Calu3 (cell line): Measurements from ENCODE around the gene ZFP42. TPM values are rescaled to one million over a fixed set of nuclear protein-coding genes. Genes with fewer than 3 reads are reported as not detected.
A peak's percentile ranks its signal among the peaks of the same experiment; 100 is the strongest.
"Not testable (repeated sequence)": the region's sequence is repeated elsewhere in the genome, so short reads cannot be mapped to it uniquely, and the experiment has no call there.

Experiments
- BruUV-seq: library from RNA; stranded (reverse); fragments of 400-500 nt; replicated peaks from 2 replicates; lab custom pipeline; 2021; lab: Mats Ljungman, UMichigan
- CTCF ChIA-PET: fragments of 300-600 bp; sonication (Branson Sonifier 250); formaldehyde crosslinking; loops from one replicate; lab custom pipeline; 2022; ENCODE audit warnings: antibody characterized with exemption; lab: Charles Lee
- DNase-seq: peaks from one replicate; pipeline ENCODE4 v3.0.0; 2022
- H3K27ac Mint-ChIP-seq: one replicate; pipeline ENCODE4 v1.8.0; 2022; ENCODE audit warnings: mixed read lengths; ENCODE audit not compliant: unreplicated experiment
- H3K27me3 Mint-ChIP-seq: one replicate; pipeline ENCODE4 v1.8.0; 2022; ENCODE audit warnings: mixed read lengths; ENCODE audit not compliant: unreplicated experiment
- H3K36me3 Mint-ChIP-seq: one replicate; pipeline ENCODE4 v1.8.0; 2022; ENCODE audit warnings: mild to moderate bottlenecking, moderate library complexity, mixed read lengths; ENCODE audit not compliant: insufficient read depth, unreplicated experiment
- H3K4me1 Mint-ChIP-seq: one replicate; pipeline ENCODE4 v1.8.0; 2022; ENCODE audit warnings: mild to moderate bottlenecking, low read depth, mixed read lengths; ENCODE audit not compliant: unreplicated experiment
- H3K4me3 Mint-ChIP-seq: one replicate; pipeline ENCODE4 v1.8.0; 2022; ENCODE audit warnings: mild to moderate bottlenecking, low read depth, moderate library complexity, mixed read lengths; ENCODE audit not compliant: unreplicated experiment
- H3K9me3 Mint-ChIP-seq: one replicate; pipeline ENCODE4 v1.8.0; 2022; ENCODE audit warnings: low read depth, mixed read lengths; ENCODE audit not compliant: unreplicated experiment
- CTCF ChIP-seq: fragments of 200-600 bp; IDR thresholded peaks from one replicate; pipeline ENCODE4 v1.8.0; 2022; ENCODE audit warnings: antibody characterized with exemption; ENCODE audit not compliant: unreplicated experiment
- intact Hi-C: fragments of 100-400 bp; cut with micrococcal nuclease; formaldehyde crosslinking; loops from one replicate; pipeline ENCODE4 v1.10.0; 2022; ENCODE audit not compliant: unreplicated experiment
- total RNA-seq: library from RNA; stranded (reverse); gene quantifications from 2 replicates; pipeline ENCODE4 v1.2.3, GENCODE V29; 2022

Gene ZFP42
- total RNA-seq, 1 experiment from 2014 or later: not detected

- CTCF ChIA-PET: no interaction called here
Measured at GRCh38 chr4:188037003-188037713, 41.6 kb downstream of the ZFP42 start.

GRCh38 chr4:188041721-188042120, 46.1 kb downstream of the ZFP42 start:
- intact Hi-C loops: no loop called here
- TF ChIP-seq CTCF: no peak
- Mint-ChIP-seq H3K27me3 (no peaks in the 10 kb centered on the region), H3K4me3 (peak overlapping the region; percentile 49), H3K36me3 (peaks cover 6% of the 10 kb centered on the region), H3K9me3 (no peaks in the 10 kb centered on the region), H3K27ac (no peak overlapping the region), H3K4me1 (no peaks in the 10 kb centered on the region)
- DNase-seq: no peak
- CTCF ChIA-PET: no interaction called here
- BruUV-seq: no TSS peak

More at GRCh38 chr4:188037003-188037713, 41.6 kb downstream of the ZFP42 start:
- TF ChIP-seq CTCF: no peak
- no peaks in the 10 kb centered on the region for H3K9me3 Mint-ChIP-seq
- BruUV-seq: no TSS peak
- peaks cover 6% of the 10 kb centered on the region for H3K36me3 Mint-ChIP-seq
- intact Hi-C loops: no loop called here
- H3K4me1 Mint-ChIP-seq: no peaks in the 10 kb centered on the region
- H3K27ac Mint-ChIP-seq: no peak overlapping the region
- H3K27me3 Mint-ChIP-seq: no peaks in the 10 kb centered on the region
- H3K4me3 Mint-ChIP-seq: no peak overlapping the region
- DNase-seq: no peak

GRCh38 chr4:188042191-188042590, 46.6 kb downstream of the ZFP42 start:
- DNase-seq: no peak
- Mint-ChIP-seq H3K27me3 (no peaks in the 10 kb centered on the region), H3K36me3 (peaks cover 6% of the 10 kb centered on the region), H3K27ac (no peak overlapping the region), H3K9me3 (no peaks in the 10 kb centered on the region), H3K4me1 (no peaks in the 10 kb centered on the region), H3K4me3 (peak overlapping the region; percentile 49)
- no TSS peak for BruUV-seq
- intact Hi-C loops: no loop called here
- no peak for TF ChIP-seq CTCF
- CTCF ChIA-PET: interaction anchor here (0.6 kb wide), 1 partner anchor 944 kb away, joined by 4 read pairs; no protein-coding TSS in a partner anchor

GRCh38 chr4:188043154-188043553, 47.6 kb downstream of the ZFP42 start:
- intact Hi-C loops: no loop called here

GRCh38 chr4:188045461-188045860, 49.9 kb downstream of the ZFP42 start:
- CTCF ChIA-PET, H3K36me3 Mint-ChIP-seq, H3K4me3 Mint-ChIP-seq, H3K9me3 Mint-ChIP-seq, H3K4me1 Mint-ChIP-seq, H3K27me3 Mint-ChIP-seq, BruUV-seq, intact Hi-C loops, DNase-seq, H3K27ac Mint-ChIP-seq: not testable (repeated sequence)

More at GRCh38 chr4:188043154-188043553, 47.6 kb downstream of the ZFP42 start:
- DNase-seq: no peak
- no peak for TF ChIP-seq CTCF
- no peaks in the 10 kb centered on the region for H3K9me3 Mint-ChIP-seq
- no peaks in the 10 kb centered on the region for H3K4me1 Mint-ChIP-seq
- no TSS peak for BruUV-seq
- H3K36me3 Mint-ChIP-seq: peaks cover 6% of the 10 kb centered on the region
- no peak overlapping the region for H3K4me3 Mint-ChIP-seq
- no peaks in the 10 kb centered on the region for H3K27me3 Mint-ChIP-seq
- no peak overlapping the region for H3K27ac Mint-ChIP-seq
- CTCF ChIA-PET: no interaction called here
